Type B pancreatic cell (in vitro differentiated cells): Measurements from ENCODE around the gene RIOX2. TPM values are rescaled to one million over a fixed set of nuclear protein-coding genes. Genes with fewer than 3 reads are reported as not detected.

Experiments
- DNase-seq: peaks from one replicate; pipeline ENCODE4 v3.0.0; 2021; ENCODE audit warnings: mixed read lengths; ENCODE audit not compliant: unreplicated experiment; ENCODE audit errors: extremely low spot score
- H3K27ac Mint-ChIP-seq: 2 replicates; pipeline ENCODE4 v1.8.0; 2021; ENCODE audit warnings: mild to moderate bottlenecking, mixed read lengths
- H3K27me3 Mint-ChIP-seq: 2 replicates; pipeline ENCODE4 v1.8.0; 2021; ENCODE audit warnings: mixed read lengths
- H3K36me3 Mint-ChIP-seq: 2 replicates; pipeline ENCODE4 v1.8.0; 2021; ENCODE audit warnings: mixed read lengths
- H3K4me1 Mint-ChIP-seq: one replicate; pipeline ENCODE4 v1.8.0; 2021; ENCODE audit warnings: mixed read lengths; ENCODE audit not compliant: unreplicated experiment
- H3K4me3 Mint-ChIP-seq: 2 replicates; pipeline ENCODE4 v1.8.0; 2021; ENCODE audit warnings: mild to moderate bottlenecking, mixed read lengths
- H3K9me3 Mint-ChIP-seq: 2 replicates; pipeline ENCODE4 v1.8.0; 2021; ENCODE audit warnings: mixed read lengths
- total RNA-seq: library from RNA; stranded (reverse); gene quantifications from 2 replicates; pipeline ENCODE4 v1.2.1, GENCODE V29; 2021; ENCODE audit warnings: low replicate concordance
- TF ChIP-seq, protein P1 (sequence below): fragments of 200-600 bp; sonication (generic); conservative IDR thresholded peaks from 2 replicates; pipeline ENCODE4 v1.5.0; 2021; ENCODE audit warnings: antibody characterized with exemption, mild to moderate bottlenecking

The RIOX2 gene
- total RNA-seq, 1 donor from 2014 or later: 27.9 TPM

DNA sequence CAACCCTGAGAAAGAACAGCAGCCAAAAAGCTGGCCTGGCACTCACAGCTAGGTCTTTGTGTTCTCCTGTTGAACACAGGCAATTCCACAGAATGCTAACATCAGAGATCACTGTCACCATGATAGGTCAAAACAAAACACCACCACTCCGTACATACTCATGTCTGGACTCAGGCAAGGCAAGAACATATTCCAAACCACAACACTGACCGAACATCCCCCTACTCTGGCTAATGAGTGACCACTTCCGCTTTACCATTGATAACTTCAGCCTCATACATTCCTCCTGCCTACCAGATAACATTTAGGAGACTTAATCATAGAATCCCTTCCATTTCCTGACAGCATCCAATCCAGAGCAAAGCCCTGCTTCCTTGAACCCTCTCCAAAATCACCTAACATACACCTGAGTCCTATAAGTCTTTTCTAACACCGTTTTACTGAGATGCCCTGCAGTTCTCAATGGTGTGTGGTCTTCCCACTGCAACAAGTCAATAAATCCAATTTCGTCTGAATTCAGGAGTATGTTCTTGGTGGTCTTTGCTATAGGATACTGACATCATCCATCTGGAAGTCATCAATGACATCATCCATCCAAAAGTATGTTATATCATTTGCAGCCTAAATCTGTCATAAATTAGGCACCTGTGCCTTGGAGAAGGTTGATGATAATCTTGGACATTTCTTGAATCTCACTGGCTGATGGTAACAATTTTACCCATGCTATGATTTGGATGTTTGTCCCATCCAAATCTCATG lies 23.7 kb downstream of the RIOX2 start:
- Mint-ChIP-seq H3K36me3 (peaks cover 57% of the 10 kb centered on the region), H3K9me3 (no peaks in the 10 kb centered on the region), H3K27me3 (no peaks in the 10 kb centered on the region), H3K4me3 (no peak overlapping the region), H3K27ac (no peak overlapping the region), H3K4me1 (no peaks in the 10 kb centered on the region)
- DNase-seq: no peak
- TF ChIP-seq, protein P1, sequence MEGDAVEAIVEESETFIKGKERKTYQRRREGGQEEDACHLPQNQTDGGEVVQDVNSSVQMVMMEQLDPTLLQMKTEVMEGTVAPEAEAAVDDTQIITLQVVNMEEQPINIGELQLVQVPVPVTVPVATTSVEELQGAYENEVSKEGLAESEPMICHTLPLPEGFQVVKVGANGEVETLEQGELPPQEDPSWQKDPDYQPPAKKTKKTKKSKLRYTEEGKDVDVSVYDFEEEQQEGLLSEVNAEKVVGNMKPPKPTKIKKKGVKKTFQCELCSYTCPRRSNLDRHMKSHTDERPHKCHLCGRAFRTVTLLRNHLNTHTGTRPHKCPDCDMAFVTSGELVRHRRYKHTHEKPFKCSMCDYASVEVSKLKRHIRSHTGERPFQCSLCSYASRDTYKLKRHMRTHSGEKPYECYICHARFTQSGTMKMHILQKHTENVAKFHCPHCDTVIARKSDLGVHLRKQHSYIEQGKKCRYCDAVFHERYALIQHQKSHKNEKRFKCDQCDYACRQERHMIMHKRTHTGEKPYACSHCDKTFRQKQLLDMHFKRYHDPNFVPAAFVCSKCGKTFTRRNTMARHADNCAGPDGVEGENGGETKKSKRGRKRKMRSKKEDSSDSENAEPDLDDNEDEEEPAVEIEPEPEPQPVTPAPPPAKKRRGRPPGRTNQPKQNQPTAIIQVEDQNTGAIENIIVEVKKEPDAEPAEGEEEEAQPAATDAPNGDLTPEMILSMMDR: no peak

DNA sequence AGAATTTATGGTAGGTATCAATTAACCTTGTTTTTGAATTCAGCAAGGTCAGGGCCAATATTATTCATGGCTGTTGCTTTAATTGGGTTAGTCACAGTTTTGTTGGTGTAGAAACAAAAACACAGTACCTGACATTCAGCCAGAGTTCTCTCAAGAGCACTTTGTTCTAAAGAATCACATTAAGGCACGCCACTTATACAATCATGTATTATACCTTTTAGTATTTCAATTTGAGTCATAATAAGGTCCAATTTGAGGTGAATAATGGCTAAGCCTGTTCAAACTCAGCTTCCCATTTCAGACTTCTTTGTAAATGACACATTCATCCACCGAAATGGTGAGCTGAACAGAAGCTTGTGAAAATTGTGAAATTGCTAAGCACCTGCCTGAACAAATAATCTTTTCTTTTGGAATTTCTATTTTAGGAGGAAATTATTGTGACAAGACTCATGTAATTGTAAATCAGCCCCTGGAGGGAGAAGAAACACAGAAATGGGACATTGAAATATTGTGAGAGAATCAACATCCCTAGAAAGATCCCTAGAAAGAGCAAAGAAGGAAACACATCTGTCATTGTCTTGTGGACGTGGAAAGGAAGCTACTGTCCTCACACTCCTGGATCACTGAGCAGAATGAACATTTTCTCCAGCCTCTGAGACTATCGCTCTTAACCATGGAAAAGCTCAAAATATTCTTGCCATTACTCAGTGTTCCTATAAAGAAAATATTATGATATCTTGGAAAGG lies 29.3 kb downstream of the RIOX2 start:
- H3K36me3 Mint-ChIP-seq: peaks cover 30% of the 10 kb centered on the region
- H3K9me3 Mint-ChIP-seq: no peaks in the 10 kb centered on the region
- H3K4me3 Mint-ChIP-seq: no peak overlapping the region
- H3K27ac Mint-ChIP-seq: no peak overlapping the region
- DNase-seq: no peak
- no peaks in the 10 kb centered on the region for H3K27me3 Mint-ChIP-seq
- no peaks in the 10 kb centered on the region for H3K4me1 Mint-ChIP-seq
- TF ChIP-seq, protein P1: no peak

DNA sequence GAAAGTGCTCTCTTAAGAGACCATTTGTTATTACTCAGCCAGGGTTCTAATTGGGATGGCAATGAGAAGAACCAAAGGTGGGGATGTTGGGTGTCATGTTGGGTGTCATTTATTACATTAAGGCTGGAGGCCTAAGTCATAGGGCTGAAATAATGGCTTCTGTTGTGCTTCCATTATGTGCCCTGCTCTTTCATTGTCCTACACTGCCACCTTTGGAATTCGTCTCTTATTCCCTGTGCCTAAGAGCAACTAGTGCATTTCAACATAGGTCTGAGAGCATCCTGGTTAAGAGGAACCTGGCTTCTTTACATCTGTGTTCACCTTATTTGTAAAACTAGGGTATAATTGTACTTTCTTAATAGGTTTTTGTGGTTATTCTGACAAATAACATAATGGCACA lies 32.2 kb downstream of the RIOX2 start:
- Mint-ChIP-seq H3K4me3 (no peak overlapping the region), H3K9me3 (no peaks in the 10 kb centered on the region), H3K27me3 (no peaks in the 10 kb centered on the region), H3K36me3 (peaks cover 14% of the 10 kb centered on the region), H3K27ac (no peak overlapping the region), H3K4me1 (peaks cover 10% of the 10 kb centered on the region)
- TF ChIP-seq, protein P1: peak; percentile 16
- DNase-seq: no peak

DNA sequence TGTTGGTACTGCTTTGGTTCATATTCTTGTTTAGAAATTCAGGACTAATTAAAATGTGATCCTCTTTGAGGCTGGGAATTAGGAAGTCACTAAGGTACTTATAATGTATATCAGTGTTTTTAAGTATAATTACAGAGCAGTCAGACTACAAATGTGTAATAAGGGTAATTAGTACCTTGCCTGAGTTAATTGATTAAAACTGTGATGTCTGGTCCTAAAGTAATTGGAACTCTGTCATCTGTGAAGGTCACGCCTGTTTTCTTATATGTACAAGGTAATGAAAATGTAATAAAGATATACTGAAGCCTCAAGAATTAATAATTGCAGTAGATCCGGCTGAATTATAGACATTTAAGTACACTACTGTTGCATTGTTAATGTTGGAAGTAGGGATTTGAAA lies 32.8 kb downstream of the RIOX2 start:
- H3K9me3 Mint-ChIP-seq: no peaks in the 10 kb centered on the region

DNA sequence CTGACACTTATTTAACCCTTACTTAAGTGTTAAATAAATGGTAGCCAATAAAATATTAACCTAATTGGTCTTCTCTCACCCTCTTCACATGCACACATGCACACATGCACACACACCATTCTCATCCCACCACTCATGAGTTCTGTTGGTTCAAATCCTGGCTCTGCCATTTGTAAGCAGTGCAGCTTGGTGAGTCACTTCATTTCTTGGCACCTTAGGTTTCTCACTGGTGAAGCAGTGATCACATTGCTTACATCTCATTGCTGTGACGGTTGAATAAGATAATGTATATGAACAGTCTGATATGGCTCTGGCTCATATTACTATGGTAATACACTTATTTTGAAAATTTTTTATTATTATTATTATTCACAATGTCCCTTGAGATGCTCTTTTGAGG lies 33.8 kb downstream of the RIOX2 start:
- Mint-ChIP-seq H3K27me3 (no peaks in the 10 kb centered on the region), H3K36me3 (peaks cover 12% of the 10 kb centered on the region), H3K4me3 (no peak overlapping the region), H3K27ac (no peak overlapping the region), H3K4me1 (peaks cover 10% of the 10 kb centered on the region), H3K9me3 (no peaks in the 10 kb centered on the region)
- no peak for DNase-seq
- TF ChIP-seq, protein P1: no peak

More for the DNA sequence above, 32.8 kb downstream of the RIOX2 start:
- no peaks in the 10 kb centered on the region for H3K27me3 Mint-ChIP-seq
- H3K4me1 Mint-ChIP-seq: peaks cover 10% of the 10 kb centered on the region
- no peak overlapping the region for H3K4me3 Mint-ChIP-seq
- DNase-seq: no peak
- TF ChIP-seq, protein P1: no peak
- H3K27ac Mint-ChIP-seq: no peak overlapping the region
- H3K36me3 Mint-ChIP-seq: peaks cover 14% of the 10 kb centered on the region
